SK-N-SH (cell line): ENCODE data around the gene MYCL. TPM values are rescaled to one million over a fixed set of nuclear protein-coding genes. Genes with fewer than 3 reads are reported as not detected.

Source experiments
- CTCF ChIA-PET: fragments of 300-600, 350-600 bp; formaldehyde crosslinking; extraction: SDS; loops from one replicate; lab custom pipeline; 2021; lab: Yijun Ruan, JAX
- POLR2A ChIA-PET: fragments of 350-600 bp; sonication (Branson Sonifier 250); formaldehyde crosslinking; extraction: SDS; loops from one replicate; lab custom pipeline; 2020; ENCODE audit warnings: antibody characterized with exemption, inconsistent platforms; lab: Yijun Ruan, JAX
- DNase-seq: peaks from one replicate; pipeline ENCODE4 v3.0.0; 2012
- H2AFZ ChIP-seq: fragments of 200-600 bp; sonication (generic); 2 replicates; pipeline ENCODE4 v1.8.1; 2016; ENCODE audit warnings: antibody characterized with exemption, mild to moderate bottlenecking, low read depth
- H3F3A ChIP-seq: fragments of 200-600 bp; sonication (generic); replicated peaks from 2 replicates; pipeline ENCODE3; 2016; ENCODE audit warnings: antibody characterized with exemption, mild to moderate bottlenecking; ENCODE audit not compliant: insufficient read depth
- H3K27ac ChIP-seq, 2 experiments: fragments of 200-500 bp in 1 of 2; fragments of 200-600 bp in 1 of 2; sonication (Bioruptor generic) in 1 of 2; sonication (generic), shearing (Covaris generic) in 1 of 2; 2 replicates each; pipeline versions ENCODE4 v1.5.1 to v1.6.1; 2014 to 2016; ENCODE audit warnings: low read depth in 2 of 2, inconsistent platforms in 1 of 2, low read length in 1 of 2, mild to moderate bottlenecking in 1 of 2, mixed read lengths in 1 of 2
- H3K27me3 ChIP-seq: fragments of 200-600 bp; sonication (generic), shearing (Covaris generic); 2 replicates; pipeline ENCODE4 v1.6.1; 2016; ENCODE audit warnings: mixed run types; ENCODE audit not compliant: insufficient read depth
- H3K36me3 ChIP-seq, 2 experiments: fragments of 200-500 bp in 1 of 2; fragments of 200-600 bp in 1 of 2; sonication (Bioruptor generic) in 1 of 2; sonication (generic) in 1 of 2; replicated peaks in 1 of 2; 2 replicates each; pipeline versions ENCODE3 to v1.5.1; 2014 to 2016; ENCODE audit warnings: low read length in 1 of 2, mild to moderate bottlenecking in 1 of 2; ENCODE audit not compliant: insufficient read depth in 2 of 2, control insufficient read depth in 1 of 2
- H3K4me1 ChIP-seq, 2 experiments: fragments of 200-500 bp in 1 of 2; fragments of 200-600 bp in 1 of 2; sonication (Bioruptor generic) in 1 of 2; sonication (generic), shearing (Covaris generic) in 1 of 2; 2 replicates each; pipeline versions ENCODE4 v1.5.1 to v1.6.1; 2014 to 2016; ENCODE audit warnings: low read depth in 1 of 2, low read length in 1 of 2, mixed run types in 1 of 2; ENCODE audit not compliant: insufficient read depth in 2 of 2, control insufficient read depth in 1 of 2
- H3K4me2 ChIP-seq: fragments of 200-600 bp; sonication (generic), shearing (Covaris generic); 2 replicates; pipeline ENCODE4 v1.6.1; 2017; ENCODE audit warnings: mixed run types
- H3K4me3 ChIP-seq, 2 experiments: fragments of 200-500 bp in 1 of 2; fragments of 200-600 bp in 1 of 2; sonication (Bioruptor generic) in 1 of 2; sonication (generic), shearing (Covaris generic) in 1 of 2; 2 replicates each; pipeline versions ENCODE4 v1.5.1 to v1.8.1; 2014 to 2016; ENCODE audit warnings: low read depth in 2 of 2, inconsistent platforms in 1 of 2, low read length in 1 of 2, mild to moderate bottlenecking in 1 of 2, mixed read lengths in 1 of 2, moderate library complexity in 1 of 2
- H3K79me2 ChIP-seq: fragments of 200-600 bp; sonication (generic); 2 replicates; pipeline ENCODE4 v1.8.1; 2017; ENCODE audit warnings: mild to moderate bottlenecking; ENCODE audit not compliant: insufficient read depth
- H3K9ac ChIP-seq: fragments of 200-600 bp; sonication (generic); 2 replicates; pipeline ENCODE4 v1.6.1; 2017; ENCODE audit warnings: mixed run types
- H3K9me2 ChIP-seq: fragments of 200-600 bp; sonication (generic); 2 replicates; pipeline ENCODE4 v1.6.1; 2017; ENCODE audit warnings: mixed run types
- H3K9me3 ChIP-seq: fragments of 200-600 bp; sonication (generic); 2 replicates; pipeline ENCODE4 v1.6.1; 2017; ENCODE audit warnings: mixed run types, mild to moderate bottlenecking, moderate library complexity
- H4K20me1 ChIP-seq: fragments of 200-600 bp; sonication (generic); 2 replicates; pipeline ENCODE4 v1.6.1; 2017; ENCODE audit warnings: mild to moderate bottlenecking, mixed run types; ENCODE audit not compliant: insufficient read depth
- CHD2 ChIP-seq: fragments of 150-350 bp; IDR thresholded peaks from 2 replicates; pipeline ENCODE4 v1.6.1; 2018; ENCODE audit warnings: low read length; ENCODE audit not compliant: partially characterized antibody
- EP300 ChIP-seq, 2 experiments: IDR thresholded peaks; 2 replicates each; pipeline versions ENCODE4 v1.4.0 to v1.6.1; 2012; ENCODE audit warnings: borderline replicate concordance in 1 of 2, low read depth in 1 of 2, low read length in 1 of 2
- FOXJ3 ChIP-seq: sonication (generic); formaldehyde crosslinking; IDR thresholded peaks from 2 replicates; pipeline ENCODE4 v1.5.1; 2020; ENCODE audit warnings: mild to moderate bottlenecking, missing genetic modification reagents
- FOXM1 ChIP-seq: IDR thresholded peaks from 2 replicates; pipeline ENCODE4 v1.4.0; 2012; ENCODE audit warnings: low read depth, mild to moderate bottlenecking
- GATA2 ChIP-seq: sonication (generic); formaldehyde crosslinking; IDR thresholded peaks from 2 replicates; pipeline ENCODE4 v1.5.0; 2020; ENCODE audit warnings: mild to moderate bottlenecking, missing genetic modification reagents
- MEF2A ChIP-seq: IDR thresholded peaks from 2 replicates; pipeline ENCODE4 v1.4.0; 2012; ENCODE audit warnings: low read depth, borderline replicate concordance
- NFIC ChIP-seq: IDR thresholded peaks from 2 replicates; pipeline ENCODE4 v1.4.0; 2012; ENCODE audit warnings: borderline replicate concordance
- PBX3 ChIP-seq: IDR thresholded peaks from 2 replicates; pipeline ENCODE4; 2012
- RAD21 ChIP-seq: IDR thresholded peaks from 2 replicates; pipeline ENCODE4 v1.6.1; 2012; ENCODE audit warnings: mild to moderate bottlenecking, low read length
- REST ChIP-seq: IDR thresholded peaks from 2 replicates; pipeline ENCODE4 v1.6.1; 2012; ENCODE audit warnings: mild to moderate bottlenecking, low read depth, low read length, moderate library complexity
- SMC3 ChIP-seq: IDR thresholded peaks from 2 replicates; pipeline ENCODE4 v1.6.1; 2012; ENCODE audit warnings: low read depth, low read length, improper control_type of control experiment
- TCF12 ChIP-seq: IDR thresholded peaks from 2 replicates; pipeline ENCODE4 v1.4.0; 2012
- TEAD4 ChIP-seq: IDR thresholded peaks from 2 replicates; pipeline ENCODE4 v1.4.0; 2012; ENCODE audit warnings: mild to moderate bottlenecking, borderline replicate concordance; ENCODE audit not compliant: insufficient read depth
- USF2 ChIP-seq: fragments of 150-350 bp; IDR thresholded peaks from 2 replicates; pipeline ENCODE4 v1.6.1; 2017; ENCODE audit warnings: antibody characterized with exemption, low read length, low read depth, borderline replicate concordance
- ZBTB33 ChIP-seq: IDR thresholded peaks from 2 replicates; pipeline ENCODE4 v1.4.0; 2012; ENCODE audit warnings: low read depth, borderline replicate concordance
- WGBS: methylation state at CpG from one replicate; pipeline ENCODE4 v1.1.6; 2017; ENCODE audit warnings: low lambda C conversion rate; 5-methylcytosine and 5-hydroxymethylcytosine counted together
- polyA plus RNA-seq, 3 experiments: library from polyadenylated mRNA; depleted of rRNA; stranded (reverse); fragments of >200 nt; gene quantifications; 2 replicates each; pipeline ENCODE4 v1.2.3, GENCODE V29; 2012

Gene MYCL
- polyA plus RNA-seq, 1 of the 3 experiments (the other 2 are of a cell fraction), result 0.48 TPM

- Histone ChIP-seq H3K79me2 (no peaks in the 10 kb centered on the region), H3K4me2 (no peak overlapping the region), H3F3A (no peaks in the 10 kb centered on the region), H3K9me2 (no peaks in the 10 kb centered on the region), H3K27ac (peak overlapping the region in 1 of 2 experiments; percentile 12; a peak in 1 of 4 replicates), H3K9ac (no peak overlapping the region), H3K4me3 (no peak overlapping the region), H3K4me1 (no peaks in the 10 kb centered on the region), H2AFZ (no peak overlapping the region)
- ChIA-PET POLR2A (no interaction called here), CTCF (interaction anchor here (0.7 to 1.7 kb wide), 2 partner anchors 9 to 512 kb away, joined by 3 to 10 read pairs; partner anchors contain the start of gene MYCL)
- WGBS, result 78% methylated on average over 6 of the region's 6 CpGs
- TF ChIP-seq PBX3 (0 out of 2 replicates have a peak, but pooled peaks have one; percentile 18), TCF12 (peak; percentile 13; the same call in 1 of the 2 replicates), NFIC (peak; percentile 25; the same call in 1 of the 2 replicates), USF2 (no peak), FOXM1 (no peak), TEAD4 (peak; percentile 64; the same call in 1 of the 2 replicates)
- TF ChIP-seq, all 33 proteins: peak for 4
- Histone ChIP-seq H3K36me3 (no peaks in the 10 kb centered on the region), H4K20me1 (no peaks in the 10 kb centered on the region), H3K9me3 (no peaks in the 10 kb centered on the region), H3K27me3 (no peaks in the 10 kb centered on the region)
- DNase-seq, result no peak
Observed at GRCh38 chr1:39892601-39893595, 8.8 kb downstream of the MYCL start.

- Histone ChIP-seq H3F3A (no peaks in the 10 kb centered on the region), H3K4me1 (peaks cover 0 to 7% of the 10 kb centered on the region in 2 experiments; a peak in 2 of 4 replicates), H3K27me3 (no peaks in the 10 kb centered on the region), H2AFZ (no peak overlapping the region), H3K9me2 (no peaks in the 10 kb centered on the region), H4K20me1 (no peaks in the 10 kb centered on the region), H3K4me2 (no peak overlapping the region), H3K27ac (no peak overlapping the region), H3K9me3 (no peaks in the 10 kb centered on the region), H3K79me2 (no peaks in the 10 kb centered on the region), H3K4me3 (no peak overlapping the region), H3K36me3 (no peaks in the 10 kb centered on the region), H3K9ac (no peak overlapping the region)
- WGBS, result 100% methylated on average over 1 of the region's 1 CpG
- ChIA-PET POLR2A (no interaction called here), CTCF (interaction anchor here (0.7 to 1.4 kb wide), 2 partner anchors 8 to 11 kb away, joined by 4 to 7 read pairs; partner anchors contain the start of gene MYCL)
- no peak for DNase-seq
- TF ChIP-seq MEF2A (no peak), FOXM1 (no peak), ZBTB33 (no peak), RAD21 (no peak), EP300 (IDR thresholded peaks at IDR 0.05; ENCODE audit: borderline replicate concordance in 1 of 2, low read depth in 1 of 2, low read length in 1 of 2) (no peak), REST (no peak), PBX3 (no peak), CHD2 (no peak), GATA2 (no peak), FOXJ3 (CRISPR knock-in tag) (no peak), SMC3 (no peak)
Observed at GRCh38 chr1:39890880-39891279, 10.8 kb downstream of the MYCL start.
